HCT116 (cell line): ENCODE data around the gene EGFL8. TPM values are rescaled to one million over a fixed set of nuclear protein-coding genes. Genes with fewer than 3 reads are reported as not detected.

ENCODE experiments used
- ATAC-seq: fragments of 200-7000 bp; cut with Tn5 transposase; 2 replicates; pipeline ENCODE4 v1.9.1; 2020; ENCODE audit warnings: mild to moderate bottlenecking, moderate library complexity
- BruUV-seq: library from RNA; stranded (reverse); fragments of 400-500 nt; replicated peaks from 2 replicates; lab custom pipeline; 2021; lab: Mats Ljungman, UMichigan
- CTCF ChIA-PET: fragments of 300-600 bp; sonication (Branson Sonifier 250); formaldehyde crosslinking; loops from one replicate; lab custom pipeline; 2021; ENCODE audit warnings: antibody characterized with exemption; lab: Charles Lee
- POLR2A ChIA-PET: fragments of 300-600, 350-600 bp; sonication (Branson Sonifier 250); formaldehyde crosslinking; loops from one replicate; lab custom pipeline; 2021; ENCODE audit warnings: antibody characterized with exemption; lab: Charles Lee
- RAD21 ChIA-PET, 2 experiments: fragments of 300-600 bp; sonication (Branson Sonifier 250); formaldehyde crosslinking; loops; one replicate each; lab custom pipeline; 2023; ENCODE audit warnings: low total read pairs in 2 of 2; ENCODE audit not compliant: uncharacterized antibody in 2 of 2, unreplicated experiment in 2 of 2, low non-redundant PET in 1 of 2; lab: Charles Lee
- DNase-seq: peaks from one replicate; pipeline ENCODE4 v3.0.0-alpha.2; 2010; ENCODE audit warnings: low read depth, low spot score
- H2AFZ ChIP-seq: fragments of 200-600 bp; shearing (Covaris generic), sonication (generic); 2 replicates; pipeline ENCODE4 v1.6.1; 2017; ENCODE audit warnings: low read depth, mixed run types, mixed read lengths, antibody characterized with exemption, low read length; ENCODE audit not compliant: poor library complexity, severe bottlenecking
- H3K27ac ChIP-seq: 2 replicates; pipeline ENCODE4 v1.5.1; 2012; ENCODE audit warnings: low read depth, low read length
- H3K27me3 ChIP-seq: fragments of 200-600 bp; sonication (generic); 2 replicates; pipeline ENCODE4 v1.6.1; 2016; ENCODE audit warnings: mixed run types, low read length, mixed read lengths; ENCODE audit not compliant: insufficient read depth
- H3K36me3 ChIP-seq, 2 experiments: fragments of 200-500 bp in 1 of 2; fragments of 200-600 bp in 1 of 2; sonication (Bioruptor generic) in 1 of 2; sonication (generic) in 1 of 2; 2 replicates each; pipeline versions ENCODE4 v1.5.1 to v1.6.1; 2014 to 2016; ENCODE audit warnings: low read length in 2 of 2, inconsistent platforms in 1 of 2, mixed read lengths in 1 of 2, mixed run types in 1 of 2; ENCODE audit not compliant: insufficient read depth in 2 of 2, control insufficient read depth in 1 of 2
- H3K4me1 ChIP-seq, 2 experiments: fragments of 200-600 bp in 1 of 2; sonication (generic) in 1 of 2; 2 replicates each; pipeline versions ENCODE4 v1.5.1 to v1.6.1; 2012 to 2017; ENCODE audit warnings: low read length in 2 of 2, inconsistent platforms in 1 of 2, mild to moderate bottlenecking in 1 of 2, mixed read lengths in 1 of 2, mixed run types in 1 of 2, moderate library complexity in 1 of 2; ENCODE audit not compliant: insufficient read depth in 2 of 2, control insufficient read depth in 1 of 2
- H3K4me2 ChIP-seq: fragments of 200-600 bp; sonication (generic); 2 replicates; pipeline ENCODE4 v1.6.1; 2017; ENCODE audit warnings: mixed run types, low read length, mixed read lengths
- H3K4me3 ChIP-seq, 2 experiments: fragments of 200-600 bp in 1 of 2; sonication (generic) in 1 of 2; replicated peaks in 1 of 2; 2 replicates each; pipeline ENCODE4 v1.5.1; 2011 to 2016; ENCODE audit warnings: low read length in 2 of 2, control low read depth in 1 of 2, low read depth in 1 of 2, mild to moderate bottlenecking in 1 of 2, mixed read lengths in 1 of 2, mixed run types in 1 of 2
- H3K79me2 ChIP-seq: fragments of 200-600 bp; sonication (generic); 2 replicates; pipeline ENCODE4 v1.6.1; 2017; ENCODE audit warnings: mild to moderate bottlenecking, mixed run types, low read length, moderate library complexity, mixed read lengths; ENCODE audit not compliant: insufficient read depth
- H3K9ac ChIP-seq: fragments of 200-600 bp; sonication (generic); 2 replicates; pipeline ENCODE4 v1.6.1; 2016; ENCODE audit warnings: low read length, mixed read lengths
- H3K9me2 ChIP-seq: fragments of 200-600 bp; sonication (generic), shearing (Covaris generic); 2 replicates; pipeline ENCODE4 v1.6.1; 2017; ENCODE audit warnings: mixed run types, mild to moderate bottlenecking, moderate library complexity; ENCODE audit not compliant: insufficient read depth
- H3K9me3 ChIP-seq, 2 experiments: fragments of 200-500 bp in 1 of 2; fragments of 200-600 bp in 1 of 2; sonication (Bioruptor generic) in 1 of 2; sonication (generic) in 1 of 2; 2 replicates each; pipeline ENCODE4 v1.6.1; 2014 to 2017; ENCODE audit warnings: low read length in 2 of 2, mixed read lengths in 2 of 2, inconsistent platforms in 1 of 2, low read depth in 1 of 2, mild to moderate bottlenecking in 1 of 2, mixed run types in 1 of 2, moderate library complexity in 1 of 2; ENCODE audit not compliant: control insufficient read depth in 1 of 2, insufficient read depth in 1 of 2
- H4K20me1 ChIP-seq: fragments of 200-600 bp; sonication (generic), shearing (Covaris generic); 2 replicates; pipeline ENCODE4 v1.6.1; 2017; ENCODE audit warnings: mixed run types, mild to moderate bottlenecking, moderate library complexity; ENCODE audit not compliant: insufficient read depth
- ATF3 ChIP-seq: IDR thresholded peaks from 2 replicates; pipeline ENCODE4 v1.6.1; 2012
- CBX3 ChIP-seq: IDR thresholded peaks from 2 replicates; pipeline ENCODE4 v1.6.1; 2012; ENCODE audit warnings: low read depth
- CEBPB ChIP-seq: IDR thresholded peaks from 2 replicates; pipeline ENCODE4 v1.6.1; 2012; ENCODE audit warnings: low read depth
- CTCF ChIP-seq, 3 experiments: fragments of 200-600 bp in 1 of 3; sonication (generic) in 1 of 3; IDR thresholded peaks in 2 of 3; conservative IDR thresholded peaks in 1 of 3; 2 replicates each; pipeline ENCODE4 v1.5.1; 2012 to 2017; ENCODE audit warnings: low read depth in 2 of 3, low read length in 2 of 3, antibody characterized with exemption in 1 of 3, borderline replicate concordance in 1 of 3, control low read depth in 1 of 3, mild to moderate bottlenecking in 1 of 3, mixed read lengths in 1 of 3, mixed run types in 1 of 3, moderate library complexity in 1 of 3; ENCODE audit not compliant: insufficient read depth in 1 of 3
- EZH2 ChIP-seq: fragments of 200-600 bp; sonication (generic); IDR thresholded peaks from 2 replicates; pipeline ENCODE4 v1.6.1; 2017; ENCODE audit warnings: antibody characterized with exemption, mixed run types
- EZH2phosphoT487 ChIP-seq: fragments of 200-600 bp; IDR thresholded peaks from 2 replicates; pipeline ENCODE4 v1.6.1; 2018; ENCODE audit warnings: antibody characterized with exemption, borderline replicate concordance
- FOSL1 ChIP-seq: IDR thresholded peaks from 2 replicates; pipeline ENCODE4 v1.6.1; 2012; ENCODE audit warnings: low read depth
- JUND ChIP-seq: IDR thresholded peaks from 2 replicates; pipeline ENCODE4 v1.6.1; 2012
- POLR2A ChIP-seq: IDR thresholded peaks from 2 replicates; pipeline ENCODE4 v1.7.0; 2011; ENCODE audit warnings: borderline replicate concordance; ENCODE audit not compliant: insufficient read depth, insufficient read length; ENCODE audit errors: extremely low read depth
- POLR2AphosphoS5 ChIP-seq: IDR thresholded peaks from 2 replicates; pipeline ENCODE4 v1.6.1; 2011; ENCODE audit warnings: mild to moderate bottlenecking, low read depth, low read length, moderate library complexity
- RAD21 ChIP-seq: IDR thresholded peaks from 2 replicates; pipeline ENCODE4 v1.6.1; 2012; ENCODE audit warnings: low read depth, mild to moderate bottlenecking
- REST ChIP-seq: IDR thresholded peaks from 2 replicates; pipeline ENCODE4 v1.6.1; 2012; ENCODE audit warnings: low read depth
- SIN3A ChIP-seq: IDR thresholded peaks from 2 replicates; pipeline ENCODE4 v1.6.1; 2012; ENCODE audit warnings: low read depth
- TCF7L2 ChIP-seq: IDR thresholded peaks from 2 replicates; pipeline ENCODE4 v1.7.0; 2011; ENCODE audit warnings: borderline replicate concordance, inconsistent platforms; ENCODE audit not compliant: insufficient read depth, insufficient read length; ENCODE audit errors: extremely low read depth
- YY1 ChIP-seq: IDR thresholded peaks from 2 replicates; pipeline ENCODE4 v1.6.1; 2011; ENCODE audit warnings: low read length, low read depth, moderate library complexity, mild to moderate bottlenecking; ENCODE audit not compliant: insufficient replicate concordance; ENCODE audit errors: extremely low read depth
- ZBTB33 ChIP-seq: IDR thresholded peaks from 2 replicates; pipeline ENCODE4 v1.6.1; 2011; ENCODE audit warnings: mild to moderate bottlenecking, low read length, moderate library complexity; ENCODE audit not compliant: insufficient replicate concordance; ENCODE audit errors: extremely low read depth
- ZFX ChIP-seq: fragments of 450-650 bp; IDR thresholded peaks from 2 replicates; pipeline ENCODE4 v1.6.1; 2017
- ZNF274 ChIP-seq: fragments of 200-500 bp; sonication (Bioruptor generic); IDR thresholded peaks from 2 replicates; pipeline ENCODE4 v1.6.1; 2014; ENCODE audit warnings: mild to moderate bottlenecking, low read depth, low read length, inconsistent platforms
- intact Hi-C: fragments of 100-400 bp; cut with micrococcal nuclease; formaldehyde crosslinking; loops from 2 replicates; pipeline ENCODE4 v1.10.0; 2022
- total RNA-seq: library from RNA; stranded (reverse); gene quantifications from one replicate; pipeline ENCODE4 v1.2.1, GENCODE V29; 2021; ENCODE audit not compliant: unreplicated experiment

The EGFL8 gene
- total RNA-seq, 1 experiment from 2014 or later: 29.0 TPM

- intact Hi-C loops: no loop called here
Measured at GRCh38 chr6:32133786-32134185, 30.6 kb upstream of the EGFL8 start.

More at GRCh38 chr6:32133786-32134185, 30.6 kb upstream of the EGFL8 start:
- no TSS peak for BruUV-seq
- no peak overlapping the region for H2AFZ ChIP-seq
- POLR2A ChIA-PET: no interaction called here
- H3K79me2 ChIP-seq: peaks cover 10% of the 10 kb centered on the region
- H3K9me3 ChIP-seq: no peaks in the 10 kb centered on the region
- TF ChIP-seq CTCF (IDR thresholded peaks at IDR 0.05 in 2 of 3, conservative IDR thresholded peaks at IDR 0.05 in 1 of 3; ENCODE audit: borderline replicate concordance in 1 of 3, insufficient read depth in 1 of 3, low read depth in 2 of 3, low read length in 2 of 3) (no peak), POLR2AphosphoS5 (no peak), JUND (no peak), ZFX (no peak), REST (no peak), RAD21 (no peak), YY1 (no peak), EZH2 (no peak), EZH2phosphoT487 (no peak), POLR2A (no peak), SIN3A (no peak), CBX3 (no peak), ZNF274 (no peak), ZBTB33 (no peak), TCF7L2 (no peak), FOSL1 (no peak), ATF3 (no peak), CEBPB (no peak)
- TF ChIP-seq, all 23 proteins: peak for 0
- ATAC-seq (no peak), DNase-seq (no peak)
- Histone ChIP-seq H4K20me1 (no peaks in the 10 kb centered on the region), H3K9me2 (no peaks in the 10 kb centered on the region), H3K27ac (no peak overlapping the region), H3K4me2 (no peak overlapping the region), H3K36me3 (no peaks in the 10 kb centered on the region), H3K9ac (no peak overlapping the region), H3K27me3 (no peaks in the 10 kb centered on the region), H3K4me3 (no peak overlapping the region), H3K4me1 (peaks cover 12 to 16% of the 10 kb centered on the region in 2 experiments)
- ChIA-PET CTCF (no interaction called here), RAD21 (no interaction called here)
